Left lobe of liver (tissue), 2 donors: Measurements from ENCODE around the gene ANKRD28. TPM values are rescaled to one million over a fixed set of nuclear protein-coding genes. Genes with fewer than 3 reads are reported as not detected.

Experiments used
- ATAC-seq: fragments of 200-7000 bp; cut with Tn5 transposase; one replicate; pipeline ENCODE4 v1.9.1; 2020; ENCODE audit warnings: mild to moderate bottlenecking, moderate library complexity
- DNase-seq: peaks from one replicate; pipeline ENCODE4 v3.0.0-alpha.2; 2020; ENCODE audit warnings: low spot score
- total RNA-seq: library from RNA; stranded (reverse); gene quantifications from one replicate; pipeline ENCODE4 v1.2.1, GENCODE V29; 2021
- donor health status: DM: no; HTN: no; CAD: no; lungs with moderate emphysema.
- donor health status: DM: no; HTN: yes; CAD: no.

Gene ANKRD28
- total RNA-seq, 1 donor from 2014 or later = 27.2 TPM

DNA sequence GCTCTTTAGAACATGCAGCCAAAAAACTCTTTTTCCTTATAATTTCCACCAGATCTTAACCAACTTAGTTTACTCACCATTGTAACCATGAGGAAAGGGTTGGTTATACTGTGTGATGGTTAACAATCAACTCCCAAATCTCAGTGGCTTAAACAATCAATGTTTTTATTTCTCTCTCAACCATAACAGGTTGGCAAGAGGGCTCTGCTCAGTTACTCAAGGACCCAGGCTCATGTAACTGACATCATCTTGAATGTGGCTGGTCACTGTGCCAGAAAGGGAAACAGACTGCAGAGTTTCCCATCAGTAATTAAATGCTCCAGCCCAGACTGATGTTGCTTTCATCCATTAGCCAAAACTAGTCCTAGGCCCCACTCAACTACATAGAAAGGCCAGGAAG lies 69.0 kb downstream of the ANKRD28 start:
- no peak for ATAC-seq

DNA sequence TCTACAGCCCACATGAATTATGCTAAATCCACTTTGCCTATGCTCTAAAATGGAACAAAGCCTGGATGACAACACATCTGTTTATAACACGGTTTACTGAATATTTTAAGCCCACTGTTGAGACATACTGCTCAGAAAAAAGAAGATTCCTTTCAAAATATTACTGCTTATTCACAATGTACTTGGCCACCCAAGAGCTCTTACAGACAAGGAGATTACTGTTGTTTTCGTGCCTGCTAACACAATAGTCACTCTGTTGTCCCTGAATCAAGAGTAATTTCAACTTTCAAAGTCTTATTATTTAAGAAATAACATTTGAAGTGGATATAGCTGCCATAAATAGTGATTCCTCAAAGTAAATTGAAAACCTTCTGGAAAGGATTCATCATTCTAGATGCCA lies 70.9 kb downstream of the ANKRD28 start:
- ATAC-seq = no peak

More for the DNA sequence above, 69.0 kb downstream of the ANKRD28 start:
- DNase-seq = no peak

DNA sequence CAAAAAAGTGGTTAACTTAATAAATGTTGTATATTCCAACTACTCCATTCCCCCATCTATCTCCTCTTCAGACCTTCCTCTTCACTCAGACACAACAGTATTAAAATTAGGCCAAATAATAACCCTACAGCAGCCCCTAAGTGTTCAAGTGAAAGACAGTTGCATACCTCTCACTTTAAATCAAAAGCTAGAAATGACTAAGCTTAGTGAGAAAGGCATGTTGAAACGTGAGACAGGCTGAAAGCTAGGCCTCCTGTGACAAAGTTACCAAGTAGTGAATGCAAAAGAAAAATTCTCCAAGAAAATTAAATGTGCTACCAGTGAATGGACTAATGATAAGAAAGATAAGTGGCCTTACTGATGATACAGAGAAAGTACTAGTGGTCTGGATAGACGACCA lies 71.7 kb downstream of the ANKRD28 start:
- DNase-seq (no peak), ATAC-seq (no peak)

More for the DNA sequence above, 70.9 kb downstream of the ANKRD28 start:
- no peak for DNase-seq

DNA sequence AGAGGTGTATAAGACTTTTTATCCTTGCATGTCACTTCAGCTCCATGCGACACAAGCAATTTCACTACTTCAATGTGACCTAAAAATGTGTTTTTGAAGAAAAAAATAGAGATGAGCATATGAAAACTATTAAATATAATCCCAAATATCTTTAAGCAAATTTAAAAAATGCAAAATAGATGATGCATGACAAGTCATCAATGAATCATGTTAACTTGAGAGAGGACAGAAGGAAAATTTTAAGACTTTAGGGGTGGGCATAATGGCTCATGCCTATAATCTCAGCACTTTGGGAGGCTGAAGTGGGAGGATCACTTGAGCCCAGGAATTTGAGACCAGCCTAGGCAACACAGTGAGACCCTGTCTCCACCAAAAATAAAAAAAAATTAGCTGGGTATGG lies 73.3 kb downstream of the ANKRD28 start:
- no peak for DNase-seq
- ATAC-seq = no peak

DNA sequence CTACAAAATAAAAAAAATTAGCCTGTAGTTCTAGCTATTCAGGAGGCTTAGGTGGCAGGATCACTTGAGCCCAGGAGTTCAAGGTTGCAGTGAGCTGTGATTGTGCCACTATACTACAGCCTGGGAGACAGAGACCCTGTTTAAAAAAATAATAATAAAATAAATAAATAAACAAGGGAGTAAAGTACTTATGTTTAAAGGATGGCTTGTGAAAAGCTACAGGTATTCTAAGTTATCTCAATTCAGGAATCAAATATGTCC lies 74.2 kb downstream of the ANKRD28 start:
- DNase-seq = no peak
- peak; percentile 55 for ATAC-seq

DNA sequence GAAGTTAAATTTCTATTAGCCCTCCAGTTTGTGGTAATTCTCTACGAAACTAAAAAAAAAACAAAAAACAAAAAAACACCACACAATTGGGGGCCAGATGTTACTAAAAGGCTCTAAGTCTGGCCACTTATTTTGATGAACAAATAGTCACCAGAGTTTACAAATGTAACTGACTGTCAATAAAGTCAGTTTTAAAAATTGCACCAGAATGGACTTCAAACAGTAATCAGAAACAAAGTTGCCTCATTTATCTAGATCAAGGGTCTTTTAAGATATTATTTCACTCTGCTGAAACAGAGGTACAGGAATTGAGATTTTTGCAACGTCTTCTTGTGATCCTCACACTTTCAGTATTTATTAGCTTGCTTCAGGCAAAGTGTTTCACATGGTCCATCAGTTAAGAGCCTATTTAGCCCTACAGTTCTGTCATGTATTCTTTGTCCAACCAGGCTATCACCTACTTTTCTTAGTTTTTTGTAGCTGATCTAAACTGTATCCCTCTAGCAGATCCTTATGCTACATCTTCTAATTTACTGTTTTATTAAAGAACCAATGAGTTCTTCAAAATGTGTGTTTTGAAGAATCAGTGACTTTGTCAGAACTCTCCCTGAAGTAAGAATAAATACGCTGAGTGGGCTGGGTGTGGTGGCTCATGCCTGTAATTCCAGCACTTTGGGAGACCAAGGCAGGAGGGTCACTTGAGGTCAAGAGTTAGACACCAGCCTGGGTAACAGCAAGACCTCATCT lies 74.7 kb downstream of the ANKRD28 start:
- ATAC-seq = peak; percentile 69
- DNase-seq = no peak

DNA sequence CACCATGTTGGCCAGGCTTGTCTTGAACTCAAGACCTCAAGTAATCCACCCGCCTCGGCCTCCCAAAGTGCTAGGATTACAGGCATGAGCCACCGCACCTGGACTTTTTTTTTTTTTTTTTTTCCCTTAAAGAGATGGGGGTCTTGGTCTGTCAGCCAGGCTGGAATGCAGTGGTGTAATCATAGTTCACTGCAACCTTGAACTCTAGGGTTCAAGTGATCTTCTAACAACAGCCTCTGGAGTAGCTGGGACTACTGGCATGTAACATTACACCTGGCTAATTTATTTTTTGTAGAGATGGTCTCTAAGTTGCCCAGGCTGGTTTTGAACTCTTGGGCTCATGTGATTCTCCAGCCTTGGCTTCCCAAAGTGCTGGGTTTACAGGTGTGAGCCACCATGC lies 81.6 kb downstream of the ANKRD28 start:
- ATAC-seq (no peak), DNase-seq (no peak)

DNA sequence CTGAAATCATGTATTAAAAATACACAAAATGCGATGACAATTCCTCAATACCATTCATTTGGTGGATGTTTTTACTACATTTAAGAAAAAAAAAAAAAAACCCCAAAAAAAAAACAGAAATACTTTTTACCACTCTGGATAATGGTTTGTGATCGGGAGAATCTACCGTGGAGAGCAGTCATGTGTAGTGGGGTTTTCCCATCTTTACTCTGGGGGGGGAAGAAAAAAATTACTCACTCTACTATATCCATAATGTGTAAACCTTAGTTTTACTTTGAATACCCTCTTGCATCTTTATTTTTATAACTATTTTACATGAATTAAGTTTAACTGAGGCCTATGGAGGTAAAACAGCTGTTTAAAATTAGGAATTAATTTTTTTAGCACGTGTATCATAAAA lies 83.3 kb downstream of the ANKRD28 start:
- DNase-seq (no peak), ATAC-seq (no peak)

DNA sequence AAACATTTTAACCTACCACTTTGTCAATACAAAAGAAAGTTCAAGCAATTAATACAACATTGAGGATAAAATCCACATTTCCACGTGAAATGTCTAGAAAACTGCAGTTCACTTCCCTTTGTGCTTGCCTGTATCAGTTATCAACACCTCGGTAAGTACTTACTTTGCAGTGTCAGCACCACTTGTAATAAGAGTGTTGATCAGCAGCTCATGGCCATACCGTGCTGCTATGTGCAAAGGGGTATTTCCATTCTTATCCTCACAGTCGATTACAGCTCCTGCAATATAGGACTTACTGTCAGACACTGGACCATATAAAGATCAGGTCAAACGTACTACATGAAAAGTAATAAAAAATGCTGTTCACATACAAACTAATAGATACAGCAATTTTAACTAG lies 84.4 kb downstream of the ANKRD28 start:
- ATAC-seq = no peak
- DNase-seq = no peak

DNA sequence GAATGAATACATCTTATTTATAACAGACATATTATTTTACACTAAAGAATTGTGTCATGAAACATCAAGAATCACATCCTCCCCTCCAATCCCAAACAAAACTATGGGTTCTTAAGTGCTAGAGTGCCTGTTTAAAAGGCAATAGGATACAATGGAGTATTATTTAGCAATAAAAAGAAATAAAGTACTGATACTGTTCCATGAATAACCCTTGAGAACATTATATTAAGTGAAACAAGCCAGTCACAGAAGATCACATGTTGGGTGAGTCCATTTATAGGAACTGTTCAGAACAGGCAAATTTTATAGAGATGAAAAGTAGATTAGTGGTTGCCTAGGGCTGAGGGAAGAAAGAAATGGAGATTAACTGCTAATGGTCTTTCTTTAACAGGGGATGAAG lies 86.5 kb downstream of the ANKRD28 start:
- no peak for DNase-seq

DNA sequence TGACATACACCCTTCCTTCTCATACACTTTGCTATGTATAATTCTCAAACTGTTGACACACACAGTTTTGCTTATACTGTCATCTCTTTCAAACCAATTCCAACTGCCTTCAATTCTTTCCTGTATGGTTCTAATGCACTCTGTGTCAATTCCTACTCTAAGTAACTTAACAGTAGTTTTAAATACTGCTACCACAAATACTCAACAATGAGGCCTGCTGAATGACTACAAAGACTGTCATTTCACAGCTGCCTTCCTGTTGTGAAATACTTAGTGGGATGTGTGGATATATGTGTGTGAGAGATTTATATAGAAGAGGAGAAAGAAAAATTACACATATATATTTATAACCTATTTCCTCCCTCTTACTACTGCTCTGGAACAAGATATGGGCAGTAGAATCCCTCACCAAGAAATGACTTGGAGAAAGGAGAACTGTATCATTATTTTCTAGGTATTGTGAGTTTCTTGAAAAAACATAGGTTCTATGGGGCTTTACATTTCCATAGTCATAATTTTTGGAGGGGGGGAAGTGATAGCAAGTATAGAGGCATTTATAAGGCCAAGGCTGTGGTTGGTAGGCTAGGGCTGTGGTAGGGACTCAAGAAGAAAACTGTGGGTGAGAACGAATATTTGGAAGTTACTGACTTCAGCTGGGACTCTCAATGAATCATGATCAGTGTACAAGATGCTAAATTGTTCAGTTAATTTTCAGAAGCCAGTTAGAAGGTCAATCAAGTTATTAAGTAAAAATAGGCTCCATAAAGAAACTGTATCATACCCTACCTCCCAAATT lies 88.7 kb downstream of the ANKRD28 start:
- no peak for ATAC-seq
- no peak for DNase-seq

More for the DNA sequence above, 86.5 kb downstream of the ANKRD28 start:
- no peak for ATAC-seq

DNA sequence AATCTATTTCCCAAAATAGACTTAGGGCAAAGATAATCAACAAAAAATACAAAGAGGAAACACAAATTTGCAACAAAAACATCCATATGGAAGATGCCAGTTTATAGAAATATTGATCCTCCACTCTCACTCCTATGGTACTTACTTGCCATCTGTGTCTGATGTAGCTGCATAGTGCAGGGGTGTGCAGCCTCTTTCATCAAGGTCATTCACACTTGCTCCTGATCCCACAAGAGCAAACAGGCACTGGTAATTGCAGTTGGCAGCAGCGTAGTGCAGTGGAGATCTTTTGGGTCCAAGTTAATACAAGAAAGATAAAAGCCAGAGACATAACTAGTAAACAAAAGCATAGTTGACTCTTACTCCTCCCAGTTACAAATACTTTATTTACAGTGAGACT lies 90.0 kb downstream of the ANKRD28 start:
- peak; percentile 36 for ATAC-seq
- no peak for DNase-seq

DNA sequence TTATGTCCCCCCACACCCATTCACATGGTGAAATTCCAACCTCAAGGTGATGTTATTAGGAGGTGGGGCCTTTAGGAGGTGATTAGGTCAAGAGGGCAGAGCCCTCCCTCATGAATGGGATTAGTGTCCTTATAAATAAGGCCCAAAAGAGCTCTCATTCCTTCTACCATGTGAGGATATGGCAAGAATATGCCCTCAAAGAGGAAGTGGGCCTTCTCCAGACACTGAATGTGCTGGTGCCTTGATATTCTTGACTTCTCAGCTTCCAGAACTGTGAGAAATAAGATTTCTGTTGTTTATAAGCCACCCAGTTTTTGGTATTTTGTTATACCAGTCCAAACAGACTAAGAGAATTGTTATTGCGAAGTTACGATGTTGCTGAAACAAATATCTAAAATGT lies 94.4 kb downstream of the ANKRD28 start:
- ATAC-seq = no peak
- DNase-seq = no peak

DNA sequence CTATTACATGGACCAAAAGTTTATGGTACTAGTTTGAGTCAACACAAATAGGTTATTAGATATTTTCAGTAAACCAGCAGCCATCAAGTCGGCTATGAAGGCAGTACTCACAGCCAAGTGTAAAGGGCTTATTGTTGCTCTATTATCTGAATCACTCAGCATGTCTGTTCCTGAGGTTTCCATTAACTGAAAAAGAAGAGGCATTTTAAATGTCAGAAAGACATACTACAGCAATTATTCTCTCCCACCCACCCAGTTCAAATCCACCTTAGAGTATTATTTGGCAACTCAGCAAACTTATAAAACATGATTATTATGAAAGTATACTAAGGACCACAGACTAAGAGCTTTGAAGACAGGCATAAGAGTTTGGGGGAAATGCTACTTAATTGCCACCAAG lies 103.2 kb downstream of the ANKRD28 start:
- no peak for ATAC-seq
- no peak for DNase-seq

DNA sequence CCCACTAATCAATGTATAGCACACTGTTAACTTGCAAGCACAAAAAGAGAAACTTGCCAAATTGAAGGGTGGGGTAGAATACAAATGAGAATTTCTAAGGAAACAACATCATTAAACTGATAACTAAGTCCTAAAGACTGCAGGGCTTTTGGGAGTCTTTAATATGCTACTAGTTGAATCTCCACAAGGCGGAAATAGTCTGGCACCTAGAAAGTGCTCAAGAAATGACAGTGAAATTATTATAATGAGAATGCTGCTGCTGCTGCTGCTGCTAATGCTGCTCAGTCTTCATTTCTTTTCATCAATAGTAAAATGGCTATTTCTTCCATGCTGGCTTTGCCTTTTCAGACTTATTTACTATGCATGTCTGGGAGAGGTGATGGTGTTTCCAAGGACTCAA lies 104.4 kb downstream of the ANKRD28 start:
- ATAC-seq (no peak), DNase-seq (no peak)

DNA sequence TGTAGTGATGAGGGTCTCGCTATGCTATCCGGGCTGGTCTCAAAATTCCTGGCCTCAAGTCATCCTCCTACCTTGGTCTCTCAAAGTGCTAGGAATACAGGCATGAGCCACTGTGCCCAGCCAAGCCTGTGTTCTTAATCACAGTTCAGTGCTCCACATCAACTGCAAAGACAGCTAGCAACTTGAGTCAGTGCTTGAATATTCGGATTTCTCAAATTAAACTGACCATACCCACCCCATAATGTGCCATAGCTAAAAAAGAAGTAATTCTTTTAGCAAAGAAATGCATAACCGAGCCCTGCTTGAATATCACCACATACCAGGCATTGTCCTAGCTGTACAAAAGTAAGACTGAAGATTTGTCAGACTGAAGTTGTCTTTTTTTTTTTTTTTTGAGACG lies 107.0 kb downstream of the ANKRD28 start:
- DNase-seq (no peak), ATAC-seq (no peak)

DNA sequence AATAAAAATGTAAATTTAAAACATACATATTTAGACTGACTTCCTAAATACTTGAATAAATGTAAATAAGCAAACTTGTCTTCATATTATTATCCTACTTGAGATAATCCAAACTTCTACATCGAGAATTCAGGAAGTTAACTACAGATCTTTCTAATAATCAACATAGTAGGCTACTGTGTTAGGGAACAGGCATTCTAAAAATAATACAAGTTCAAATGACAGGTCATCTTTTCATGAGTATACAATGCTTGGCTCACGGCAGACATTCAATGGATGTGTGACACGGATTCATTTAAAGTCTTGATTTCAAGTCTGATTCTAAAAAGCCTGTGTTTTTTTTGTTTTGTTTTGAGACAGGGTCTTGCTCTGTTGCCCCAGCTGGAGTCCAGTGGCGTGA lies 107.5 kb downstream of the ANKRD28 start:
- DNase-seq (no peak), ATAC-seq (no peak)

DNA sequence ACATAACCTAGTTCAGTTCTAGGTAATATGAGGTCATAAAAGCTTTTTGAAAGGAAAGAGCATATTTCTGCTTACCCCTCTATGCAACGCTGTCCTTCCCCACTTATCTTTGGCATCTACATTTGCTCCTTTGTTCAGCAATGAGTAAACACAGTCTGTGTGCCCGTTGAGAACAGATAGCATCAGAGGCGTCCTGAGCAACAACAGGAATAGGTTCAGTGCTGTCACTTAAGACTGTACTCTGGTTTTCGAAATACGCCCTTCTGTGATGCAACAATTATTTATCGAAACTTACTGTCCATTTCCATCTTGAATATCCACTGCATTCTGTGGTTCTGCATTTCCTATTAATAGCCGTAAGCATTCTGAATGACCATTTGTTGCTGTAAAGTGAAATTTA lies 111.9 kb downstream of the ANKRD28 start:
- ATAC-seq (peak; percentile 30), DNase-seq (no peak)

DNA sequence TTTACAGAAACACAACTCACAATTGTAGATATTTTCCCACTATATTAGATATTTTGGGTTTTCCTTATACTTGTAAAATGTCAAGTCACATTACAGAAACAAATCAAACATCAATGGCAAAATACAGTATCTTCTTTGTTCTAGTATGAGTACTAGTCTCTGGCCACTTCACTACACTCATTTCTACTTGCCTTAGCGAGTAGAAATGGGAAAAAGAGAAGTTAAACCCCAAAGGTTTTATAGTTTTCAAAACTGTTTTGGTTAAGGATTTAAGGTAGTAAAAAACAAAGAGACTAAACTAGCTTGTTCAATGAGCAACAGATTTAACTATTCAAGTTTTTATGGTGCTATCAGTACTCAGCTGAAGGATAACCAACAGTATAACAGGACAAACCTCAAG lies 114.5 kb downstream of the ANKRD28 start:
- no peak for DNase-seq
- ATAC-seq = no peak

DNA sequence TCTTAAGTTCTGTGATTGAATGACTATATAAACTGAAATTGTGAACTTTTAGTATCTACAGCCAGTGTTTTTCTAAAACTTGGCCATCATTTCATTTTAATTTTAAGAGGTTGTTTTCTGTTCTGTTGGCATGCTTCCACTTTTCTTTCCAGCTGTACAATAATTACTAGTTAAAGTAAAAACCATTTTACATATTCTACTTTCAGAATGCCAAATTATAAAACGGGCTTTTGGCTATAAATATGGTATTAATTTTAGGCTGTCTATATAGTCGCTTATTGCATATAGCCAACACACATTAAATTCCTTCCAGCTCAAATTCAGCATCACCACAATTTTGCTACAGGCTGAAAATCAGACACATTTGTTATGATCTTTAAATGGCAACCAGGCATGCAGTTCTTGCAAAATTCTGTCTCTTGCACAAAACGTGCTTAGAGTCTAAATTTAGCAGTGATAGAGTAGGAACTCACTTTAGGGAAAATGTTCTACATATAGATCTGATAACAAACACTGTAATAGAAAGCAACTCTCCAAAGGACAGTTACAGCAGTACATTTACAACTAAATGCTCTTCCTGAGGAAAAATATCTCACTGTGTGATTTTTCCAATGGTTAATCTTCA lies 115.1 kb downstream of the ANKRD28 start:
- ATAC-seq (no peak), DNase-seq (no peak)

DNA sequence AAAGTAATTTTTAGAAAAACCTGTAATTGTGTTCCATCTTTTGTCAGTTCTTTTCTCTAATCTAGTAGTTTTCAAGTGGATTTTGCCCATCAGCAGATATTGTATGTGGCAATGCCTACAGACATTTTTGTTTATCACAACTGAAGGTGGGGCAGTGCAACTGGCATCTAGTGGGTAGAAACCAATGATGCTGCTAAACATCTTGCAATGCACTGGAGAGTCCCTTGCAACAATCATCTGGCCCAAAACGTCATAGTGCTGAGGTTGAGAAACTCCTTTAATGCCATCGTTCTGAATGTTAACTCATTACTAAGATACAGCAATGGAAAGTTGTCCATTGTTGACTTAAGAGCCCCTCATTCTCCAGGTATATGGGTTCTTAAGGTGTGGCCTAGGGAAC lies 116.1 kb downstream of the ANKRD28 start:
- DNase-seq (no peak), ATAC-seq (no peak)

DNA sequence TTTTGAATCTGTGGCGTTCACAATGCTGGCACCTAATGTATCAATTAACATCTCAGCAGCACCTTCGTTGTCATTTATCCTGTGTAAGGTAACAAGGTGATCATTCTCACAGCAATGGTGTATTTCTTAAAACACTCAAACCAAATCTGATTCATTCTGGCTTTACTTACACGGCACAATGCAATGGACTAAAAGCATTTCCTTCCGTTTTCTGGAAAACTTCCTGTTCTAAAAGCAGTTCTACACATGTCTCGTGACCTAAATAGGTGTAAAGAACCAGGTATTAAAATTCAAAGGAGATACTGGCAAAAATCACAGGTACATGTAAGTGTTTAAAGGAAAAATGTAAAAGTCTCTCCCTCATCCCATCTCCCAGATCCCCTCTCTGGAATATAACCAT lies 118.5 kb downstream of the ANKRD28 start:
- no peak for ATAC-seq

More for the DNA sequence above, 118.5 kb downstream of the ANKRD28 start:
- DNase-seq = no peak
